ENCODE data around the gene KANK2.

- TF ChIP-seq CTCF (IDR thresholded peaks at IDR 0.05), result no peak
- no peak for TF ChIP-seq POLR2A (IDR thresholded peaks at IDR 0.05)
Observed at GRCh38 chr19:11164296-11164695, 33.0 kb downstream of the KANK2 start.

Data from adrenal gland (tissue), 5 donors.